ENCODE data around the gene CUBN. TPM values are rescaled to one million over a fixed set of nuclear protein-coding genes. Genes with fewer than 3 reads are reported as not detected.

Gene CUBN
- total and polyA plus RNA-seq, 12 donors, result 0.41 to 9.3 (median 1.3) TPM

- intact Hi-C loops (cut with DNase I), result no loop called here
- Histone ChIP-seq H3K36me3 (replicated peaks in 1 of 2) (no peaks in the 10 kb centered on the region), H3K27ac (peak overlapping the region in 2 of 5 donors; percentile 22 to 37), H3K4me1 (replicated peaks in 1 of 2) (peaks cover 0 to 9% of the 10 kb centered on the region in 2 donors), H3K27me3 (no peaks in the 10 kb centered on the region), H3K9me3 (replicated peaks in 1 of 3) (no peaks in the 10 kb centered on the region), H3K4me3 (no peak overlapping the region)
- no peak for DNase-seq
- 34 to 47% (median 46%) methylated on average over 6 of the region's 6 CpGs for WGBS, 4 donors
- TF ChIP-seq POLR2A (IDR thresholded peaks at IDR 0.05), result no peak
- TF ChIP-seq CTCF (IDR thresholded peaks at IDR 0.05), result no peak
Observed at GRCh38 chr10:16995867-16996529, 133.6 kb downstream of the CUBN start.

GRCh38 chr10:16993186-16993585 is 136.4 kb downstream of the CUBN start:
- H3K4me3 ChIP-seq, result peak overlapping the region in 1 of 4 donors; percentile 7
- 69 to 76% (median 70%) methylated on average over 4 of the region's 4 CpGs for WGBS, 4 donors
- TF ChIP-seq CTCF (IDR thresholded peaks at IDR 0.05) (no peak), POLR2A (IDR thresholded peaks at IDR 0.05) (no peak)
- H3K9me3 ChIP-seq (replicated peaks in 1 of 3), result no peaks in the 10 kb centered on the region
- no peak for DNase-seq
- no peaks in the 10 kb centered on the region for H3K36me3 ChIP-seq (replicated peaks in 1 of 2)
- intact Hi-C loops (cut with DNase I), result no loop called here
- peak overlapping the region in 1 of 5 donors; percentile 2 for H3K27ac ChIP-seq
- peaks cover 0 to 9% of the 10 kb centered on the region in 2 donors for H3K4me1 ChIP-seq (replicated peaks in 1 of 2)
- H3K27me3 ChIP-seq, result no peaks in the 10 kb centered on the region

- 56 to 63% (median 60%) methylated on average over 10 of the region's 10 CpGs for WGBS, 4 donors
- Histone ChIP-seq H3K4me3 (peak overlapping the region in 1 of 4 donors; percentile 7), H3K27ac (peak overlapping the region in 1 of 5 donors; percentile 2), H3K4me1 (replicated peaks in 1 of 2) (peaks cover 0 to 9% of the 10 kb centered on the region in 2 donors), H3K9me3 (replicated peaks in 1 of 3) (no peaks in the 10 kb centered on the region), H3K27me3 (no peaks in the 10 kb centered on the region), H3K36me3 (replicated peaks in 1 of 2) (no peaks in the 10 kb centered on the region)
- intact Hi-C loops (cut with DNase I), result no loop called here
- TF ChIP-seq POLR2A (IDR thresholded peaks at IDR 0.05) (no peak), CTCF (IDR thresholded peaks at IDR 0.05) (no peak)
- DNase-seq, result no peak
Observed at GRCh38 chr10:16992611-16993119, 136.9 kb downstream of the CUBN start.

- no peaks in the 10 kb centered on the region for H3K27me3 ChIP-seq
- DNase-seq, result no peak
- H3K4me3 ChIP-seq, result no peak overlapping the region
- intact Hi-C loops (cut with DNase I), result no loop called here
- TF ChIP-seq POLR2A (IDR thresholded peaks at IDR 0.05) (no peak), CTCF (IDR thresholded peaks at IDR 0.05) (no peak)
- 92 to 96% (median 94%) methylated on average over 2 of the region's 2 CpGs for WGBS, 4 donors
- no peaks in the 10 kb centered on the region for H3K36me3 ChIP-seq (replicated peaks in 1 of 2)
- H3K9me3 ChIP-seq (replicated peaks in 1 of 3), result no peaks in the 10 kb centered on the region
- no peaks in the 10 kb centered on the region for H3K4me1 ChIP-seq (replicated peaks in 1 of 2)
- H3K27ac ChIP-seq, result no peak overlapping the region
Observed at GRCh38 chr10:16991011-16991410, 138.6 kb downstream of the CUBN start.
